HEK293 (cell line): Measurements from ENCODE around the gene SRSF8.

Experiments
- CTCF ChIP-seq: fragments of 450-650 bp; formaldehyde crosslinking; IDR thresholded peaks from 2 replicates; pipeline ENCODE4 v1.5.1; 2016; ENCODE audit warnings: missing biosample characterization, missing genetic modification characterization
- EGR2 ChIP-seq: fragments of 450-650 bp; formaldehyde crosslinking; IDR thresholded peaks from 2 replicates; pipeline ENCODE4 v1.5.1; 2016; ENCODE audit warnings: low read depth, missing biosample characterization, missing genetic modification characterization
- KLF9 ChIP-seq: fragments of 450-650 bp; formaldehyde crosslinking; IDR thresholded peaks from 2 replicates; pipeline ENCODE4 v1.5.1; 2016; ENCODE audit warnings: missing biosample characterization, missing genetic modification characterization, low read depth
- PRDM1 ChIP-seq: fragments of 450-650 bp; formaldehyde crosslinking; IDR thresholded peaks from 2 replicates; pipeline ENCODE4; 2016; ENCODE audit warnings: missing biosample characterization, missing genetic modification characterization
- PRDM10 ChIP-seq: fragments of 450-650 bp; formaldehyde crosslinking; IDR thresholded peaks from 2 replicates; pipeline ENCODE4 v1.5.1; 2016; ENCODE audit warnings: missing biosample characterization, missing genetic modification characterization
- SP2 ChIP-seq: fragments of 450-650 bp; formaldehyde crosslinking; IDR thresholded peaks from 2 replicates; pipeline ENCODE4 v1.5.1; 2016; ENCODE audit warnings: missing biosample characterization, missing genetic modification characterization
- YY1 ChIP-seq: fragments of 450-650 bp; formaldehyde crosslinking; IDR thresholded peaks from 2 replicates; pipeline ENCODE4 v1.5.1; 2018; ENCODE audit warnings: missing biosample characterization, missing genetic modification characterization
- ZEB2 ChIP-seq: fragments of 450-650 bp; formaldehyde crosslinking; IDR thresholded peaks from 2 replicates; pipeline ENCODE4 v1.5.1; 2016; ENCODE audit warnings: missing biosample characterization, missing genetic modification characterization
- ZNF19 ChIP-seq: fragments of 450-650 bp; formaldehyde crosslinking; IDR thresholded peaks from 2 replicates; pipeline ENCODE4; 2016; ENCODE audit warnings: missing biosample characterization, missing genetic modification characterization, low read depth
- ZNF274 ChIP-seq, 2 experiments: fragments of 200-500 bp in 1 of 2; fragments of 450-650 bp in 1 of 2; sonication (Bioruptor generic) in 1 of 2; formaldehyde crosslinking in 1 of 2; IDR thresholded peaks; 2 replicates each; pipeline versions ENCODE4 v1.5.1 to v1.6.1; 2014 to 2016; ENCODE audit warnings: borderline replicate concordance in 1 of 2, inconsistent platforms in 1 of 2, low read length in 1 of 2, missing biosample characterization in 1 of 2, missing genetic modification characterization in 1 of 2
- ZNF530 ChIP-seq: fragments of 450-650 bp; formaldehyde crosslinking; IDR thresholded peaks from 2 replicates; pipeline ENCODE4 v1.5.1; 2016; ENCODE audit warnings: low read depth, missing biosample characterization, missing genetic modification characterization

GRCh38 chr11:95104856-95105255, 38.1 kb downstream of the SRSF8 start:
- no peak for TF ChIP-seq CTCF (tag by site-specific recombination)
- TF ChIP-seq SP2, result no peak
- TF ChIP-seq EGR2 (tag by site-specific recombination), result no peak
- no peak for TF ChIP-seq ZEB2 (tag by site-specific recombination)
- no peak for TF ChIP-seq ZNF530 (tag by site-specific recombination)
- TF ChIP-seq PRDM10 (tag by site-specific recombination), result no peak
- TF ChIP-seq ZNF19 (tag by site-specific recombination), result no peak
- no peak for TF ChIP-seq YY1
- TF ChIP-seq PRDM1, result no peak
- TF ChIP-seq ZNF274 (IDR thresholded peaks at IDR 0.05; ENCODE audit: low read length), result no peak
- no peak for TF ChIP-seq ZNF274 (tag by site-specific recombination; IDR thresholded peaks at IDR 0.05; ENCODE audit: borderline replicate concordance)
- TF ChIP-seq KLF9 (tag by site-specific recombination), result no peak
